HFFc6 (cell line): Measurements from ENCODE around the gene NEK6. TPM values are rescaled to one million over a fixed set of nuclear protein-coding genes. Genes with fewer than 3 reads are reported as not detected.

Experiments
- DNase-seq: peaks from one replicate; pipeline ENCODE4 v3.0.0-alpha.2; 2018
- H3K27ac Mint-ChIP-seq: 2 replicates; pipeline ENCODE4 v1.8.0; 2020; ENCODE audit warnings: mild to moderate bottlenecking, mixed read lengths
- H3K27me3 Mint-ChIP-seq: 2 replicates; pipeline ENCODE4 v1.8.0; 2021; ENCODE audit warnings: mild to moderate bottlenecking, moderate library complexity, mixed read lengths; ENCODE audit not compliant: insufficient read depth
- H3K36me3 Mint-ChIP-seq: 2 replicates; pipeline ENCODE4 v1.8.0; 2021; ENCODE audit warnings: low read depth, mixed read lengths
- H3K4me1 Mint-ChIP-seq: 2 replicates; pipeline ENCODE4 v1.8.0; 2020; ENCODE audit warnings: low read depth, mixed read lengths
- H3K4me3 Mint-ChIP-seq: 2 replicates; pipeline ENCODE4 v1.8.0; 2020; ENCODE audit warnings: mild to moderate bottlenecking, moderate library complexity, mixed read lengths
- H3K9me3 Mint-ChIP-seq: 2 replicates; pipeline ENCODE4 v1.8.0; 2020; ENCODE audit warnings: mild to moderate bottlenecking, mixed read lengths
- long read RNA-seq: library from polyadenylated mRNA; unstranded; transcript quantifications from one replicate; pipeline ENCODE4 v2.0.0, GENCODE V29; 2019
- total RNA-seq, 6 experiments: library from RNA; stranded (reverse); fragmentation: NEBNext Ultra II Directional; extraction: Animal tissue kit (Norgen Biotek cat#: 25700); gene quantifications; 2 replicates in 1 of 6; 3 replicates in 5 of 6; pipeline ENCODE4 v1.2.3, GENCODE V29; 2021
- TF ChIP-seq, protein P1 (sequence below): fragments of 200-600 bp; sonication (generic); IDR thresholded peaks from 2 replicates; pipeline ENCODE4 v1.5.0; 2021; ENCODE audit warnings: antibody characterized with exemption, mild to moderate bottlenecking

NEK6 gene
- total RNA-seq = 10 to 100 TPM; 66.5 to 81.1 (median 71.4) TPM
- long read RNA-seq, transcript NEK6-214 (10 exons, 2,573 nt) = minor isoform, 14 of 119 reads
- long read RNA-seq, transcript NEK6-201 (10 exons, 3,447 nt) = major isoform, 78 of 119 reads
- long read RNA-seq, partial matches to known transcripts = 11 of 119 reads
- long read RNA-seq, other reads (novel, unspliced or antisense) = 16 of 119 reads

- peak within 1 kb of the TSS; percentile 94 for H3K4me3 Mint-ChIP-seq
- H3K4me1 Mint-ChIP-seq = peaks cover 70% of the 10 kb centered on the region
- H3K9me3 Mint-ChIP-seq = no peaks in the 10 kb centered on the region
- peak; percentile 45 for DNase-seq
- peaks cover 5% of the 10 kb centered on the region for H3K27me3 Mint-ChIP-seq
- peaks cover 26% of the 10 kb centered on the region for H3K36me3 Mint-ChIP-seq
- TF ChIP-seq, protein P1, sequence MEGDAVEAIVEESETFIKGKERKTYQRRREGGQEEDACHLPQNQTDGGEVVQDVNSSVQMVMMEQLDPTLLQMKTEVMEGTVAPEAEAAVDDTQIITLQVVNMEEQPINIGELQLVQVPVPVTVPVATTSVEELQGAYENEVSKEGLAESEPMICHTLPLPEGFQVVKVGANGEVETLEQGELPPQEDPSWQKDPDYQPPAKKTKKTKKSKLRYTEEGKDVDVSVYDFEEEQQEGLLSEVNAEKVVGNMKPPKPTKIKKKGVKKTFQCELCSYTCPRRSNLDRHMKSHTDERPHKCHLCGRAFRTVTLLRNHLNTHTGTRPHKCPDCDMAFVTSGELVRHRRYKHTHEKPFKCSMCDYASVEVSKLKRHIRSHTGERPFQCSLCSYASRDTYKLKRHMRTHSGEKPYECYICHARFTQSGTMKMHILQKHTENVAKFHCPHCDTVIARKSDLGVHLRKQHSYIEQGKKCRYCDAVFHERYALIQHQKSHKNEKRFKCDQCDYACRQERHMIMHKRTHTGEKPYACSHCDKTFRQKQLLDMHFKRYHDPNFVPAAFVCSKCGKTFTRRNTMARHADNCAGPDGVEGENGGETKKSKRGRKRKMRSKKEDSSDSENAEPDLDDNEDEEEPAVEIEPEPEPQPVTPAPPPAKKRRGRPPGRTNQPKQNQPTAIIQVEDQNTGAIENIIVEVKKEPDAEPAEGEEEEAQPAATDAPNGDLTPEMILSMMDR = no peak
- H3K27ac Mint-ChIP-seq = peak within 1 kb of the TSS; percentile 97
Observed at GRCh38 chr9:124257844-124258606, at the start of gene NEK6. Gene NEK6, plus strand, starts transcription at chr9:124257949. Its CDS starts 44,016 bp downstream, at chr9:124301965.

GRCh38 chr9:124208571-124208970, 49.2 kb upstream of the NEK6 start:
- peaks cover 29% of the 10 kb centered on the region for H3K4me1 Mint-ChIP-seq
- DNase-seq = no peak
- peaks cover 19% of the 10 kb centered on the region for H3K27me3 Mint-ChIP-seq
- no peaks in the 10 kb centered on the region for H3K36me3 Mint-ChIP-seq
- no peak overlapping the region for H3K4me3 Mint-ChIP-seq
- no peaks in the 10 kb centered on the region for H3K9me3 Mint-ChIP-seq
- H3K27ac Mint-ChIP-seq = no peak overlapping the region
- TF ChIP-seq, protein P1 = no peak

DNA sequence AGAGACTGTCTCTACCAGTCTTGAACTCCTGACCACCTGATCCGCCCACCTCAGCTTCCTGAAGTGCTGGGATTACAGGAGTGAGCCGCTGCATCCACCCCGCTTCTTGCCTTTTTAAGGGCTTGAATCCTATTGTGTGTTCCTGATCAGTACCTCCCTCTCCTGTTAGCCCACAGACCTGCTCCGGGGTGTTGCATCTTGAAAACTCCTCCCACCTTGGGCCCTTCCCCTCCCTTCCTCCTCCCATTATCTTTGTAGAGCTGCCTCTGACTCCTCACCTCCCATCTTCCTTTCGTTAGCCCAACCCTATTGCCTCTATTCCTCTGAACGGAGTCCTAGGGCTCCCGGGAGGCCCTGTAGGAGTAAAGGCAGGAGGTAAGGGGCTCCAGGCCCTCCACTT, 48.5 kb upstream of the NEK6 start:
- no peak for DNase-seq
- Mint-ChIP-seq H3K9me3 (no peaks in the 10 kb centered on the region), H3K36me3 (no peaks in the 10 kb centered on the region), H3K4me3 (no peak overlapping the region), H3K27ac (no peak overlapping the region), H3K4me1 (peaks cover 29% of the 10 kb centered on the region), H3K27me3 (peaks cover 13% of the 10 kb centered on the region)
- TF ChIP-seq, protein P1 = no peak

GRCh38 chr9:124209774-124210173, 48.0 kb upstream of the NEK6 start:
- Mint-ChIP-seq H3K4me3 (no peak overlapping the region), H3K27me3 (peaks cover 12% of the 10 kb centered on the region), H3K36me3 (no peaks in the 10 kb centered on the region), H3K4me1 (peaks cover 29% of the 10 kb centered on the region), H3K9me3 (no peaks in the 10 kb centered on the region), H3K27ac (no peak overlapping the region)
- TF ChIP-seq, protein P1 = no peak
- no peak for DNase-seq

GRCh38 chr9:124210697-124211096, 47.1 kb upstream of the NEK6 start:
- H3K9me3 Mint-ChIP-seq = no peaks in the 10 kb centered on the region
- no peaks in the 10 kb centered on the region for H3K36me3 Mint-ChIP-seq
- H3K27me3 Mint-ChIP-seq = peaks cover 8% of the 10 kb centered on the region
- peaks cover 29% of the 10 kb centered on the region for H3K4me1 Mint-ChIP-seq
- H3K4me3 Mint-ChIP-seq = no peak overlapping the region
- TF ChIP-seq, protein P1 = no peak
- H3K27ac Mint-ChIP-seq = no peak overlapping the region
- DNase-seq = no peak
